Motor neuron (in vitro differentiated cells): ENCODE measurements around the gene POLR3GL. TPM values are rescaled to one million over a fixed set of nuclear protein-coding genes. Genes with fewer than 3 reads are reported as not detected.
A peak's percentile ranks its signal among the peaks of the same experiment; 100 is the strongest.
"Not testable (repeated sequence)": the region's sequence is repeated elsewhere in the genome, so short reads cannot be mapped to it uniquely, and the experiment has no call there.

Experiments
- ATAC-seq, 8 experiments: fragments of 200-7000 bp; cut with Tn5 transposase; replicated peaks in 6 of 8; 2 replicates each; pipeline ENCODE4 v1.8.0; 2021; ENCODE audit warnings: mild to moderate bottlenecking in 8 of 8, moderate library complexity in 8 of 8
- H3K27ac ChIP-seq, 2 donors: fragments of 250-450 bp; sonication (Bioruptor Pico); 2 replicates each; pipeline ENCODE4 v1.9.0; 2021; ENCODE audit warnings: antibody characterized with exemption in 2 of 2, mild to moderate bottlenecking in 2 of 2, moderate library complexity in 1 of 2
- H3K4me1 ChIP-seq, 2 donors: fragments of 250-450 bp; sonication (Bioruptor Pico); replicated peaks in 1 of 2; 2 replicates each; pipeline ENCODE4 v1.6.1; 2021; ENCODE audit warnings: antibody characterized with exemption in 2 of 2, mild to moderate bottlenecking in 2 of 2, moderate library complexity in 1 of 2
- H3K4me3 ChIP-seq, 5 donors: fragments of 250-450 bp; sonication (Bioruptor Pico); 2 replicates each; pipeline ENCODE4 v1.9.0; 2021; ENCODE audit warnings: antibody characterized with exemption in 5 of 5, mild to moderate bottlenecking in 5 of 5, moderate library complexity in 4 of 5
- WGBS, 10 experiments: fragments of 450-650 bp; shearing (Covaris generic); methylation state at CpG; one replicate each; pipeline ENCODE4 v1.0.0; 2022; 5-methylcytosine and 5-hydroxymethylcytosine counted together
- in situ Hi-C, 9 experiments: fragments of 400-800 bp; cut with MboI; loops; one replicate each; pipeline ENCODE4 v1.15.0; 2021; ENCODE audit warnings: low sequenced_read_pairs in 9 of 9, low pct_unique_long_range_greater_than_20kb in 2 of 9; ENCODE audit not compliant: unreplicated experiment in 9 of 9
- total RNA-seq, 8 experiments: library from RNA; unstranded; fragments of 300-600 nt; gene quantifications; 2 replicates each; pipeline versions ENCODE4 v1.2.3 to v1.2.4, GENCODE V29; 2022

Gene POLR3GL
- total RNA-seq, 8 experiments from 2014 or later, result 12.5 to 55.4 (median 38.4) TPM

GRCh38 chr1:146021050-146021445 is 56.6 kb downstream of the POLR3GL start:
- ATAC-seq, result peak in 1 of 8 experiments; percentile 19
- Histone ChIP-seq H3K4me1 (no peaks in the 10 kb centered on the region), H3K4me3 (no peak overlapping the region), H3K27ac (no peak overlapping the region)
- in situ Hi-C loops, result loop anchor here in 1 of 9 experiments (25.0 kb wide), 1 partner anchor 109 kb away; the partner anchor contains the start of genes ITGA10 and PEX11B
- 20 to 85% (median 67%) methylated on average over 1 of the region's 1 CpG; no CpG with 5 or more reads in 1 of the 10 experiments for WGBS, 10 experiments

DNA sequence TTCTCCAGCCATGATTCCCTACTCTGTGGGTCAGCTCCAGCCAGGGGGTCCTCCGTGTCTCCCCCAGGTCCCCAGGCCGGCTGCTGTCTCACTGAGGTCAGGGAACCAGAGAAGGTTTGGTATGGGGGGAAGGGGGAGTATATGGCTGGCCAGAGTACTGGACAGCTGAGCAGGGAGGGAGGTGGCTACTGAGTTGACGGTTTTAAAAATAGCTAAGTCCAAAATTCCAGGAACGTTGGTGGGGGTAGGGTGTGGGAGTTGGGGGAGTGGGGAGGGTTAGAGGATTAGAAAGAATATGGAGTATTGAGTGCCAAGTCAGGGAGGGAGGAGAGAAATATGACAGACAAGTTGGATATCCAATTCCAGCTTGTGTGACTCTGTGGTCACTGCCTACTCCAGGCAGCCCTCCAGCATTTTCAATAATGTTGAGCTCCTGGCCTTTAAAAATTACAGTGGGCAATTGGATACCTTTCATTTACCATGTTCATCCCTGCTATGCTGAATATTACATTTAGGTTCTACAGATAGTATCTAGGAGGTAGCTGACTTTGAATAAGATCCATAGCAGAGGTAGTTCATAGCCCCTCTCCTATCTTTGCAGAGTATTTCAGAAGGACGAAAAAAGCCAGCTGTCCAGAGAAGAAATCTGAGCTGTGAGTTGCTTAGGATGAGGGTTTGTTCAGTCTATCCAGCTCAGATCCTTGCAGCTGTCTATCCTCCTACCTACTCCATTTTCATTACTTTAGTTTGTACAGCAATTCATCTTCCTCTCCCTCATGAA is 57.3 kb downstream of the POLR3GL start, which contains the start of gene HJV:
Gene HJV, minus strand, starts transcription at position 114 of the 781 bp plus-strand sequence. CDS start 1,504 bp downstream, outside the sequence.
- in situ Hi-C loops, result loop anchor here in 1 of 9 experiments (25.0 kb wide), 1 partner anchor 110 kb away; the partner anchor contains the start of genes ITGA10 and PEX11B
- no peak within 1 kb of the TSS for H3K27ac ChIP-seq
- peak in 1 of 8 experiments; percentile 45 for ATAC-seq
- H3K4me3 ChIP-seq, result no peak within 1 kb of the TSS
- 49 to 100% (median 73%) methylated on average over 1 to 3 of the region's 5 CpGs; no CpG with 5 or more reads in 1 of the 10 experiments for WGBS, 10 experiments
- no peaks in the 10 kb centered on the region for H3K4me1 ChIP-seq

DNA sequence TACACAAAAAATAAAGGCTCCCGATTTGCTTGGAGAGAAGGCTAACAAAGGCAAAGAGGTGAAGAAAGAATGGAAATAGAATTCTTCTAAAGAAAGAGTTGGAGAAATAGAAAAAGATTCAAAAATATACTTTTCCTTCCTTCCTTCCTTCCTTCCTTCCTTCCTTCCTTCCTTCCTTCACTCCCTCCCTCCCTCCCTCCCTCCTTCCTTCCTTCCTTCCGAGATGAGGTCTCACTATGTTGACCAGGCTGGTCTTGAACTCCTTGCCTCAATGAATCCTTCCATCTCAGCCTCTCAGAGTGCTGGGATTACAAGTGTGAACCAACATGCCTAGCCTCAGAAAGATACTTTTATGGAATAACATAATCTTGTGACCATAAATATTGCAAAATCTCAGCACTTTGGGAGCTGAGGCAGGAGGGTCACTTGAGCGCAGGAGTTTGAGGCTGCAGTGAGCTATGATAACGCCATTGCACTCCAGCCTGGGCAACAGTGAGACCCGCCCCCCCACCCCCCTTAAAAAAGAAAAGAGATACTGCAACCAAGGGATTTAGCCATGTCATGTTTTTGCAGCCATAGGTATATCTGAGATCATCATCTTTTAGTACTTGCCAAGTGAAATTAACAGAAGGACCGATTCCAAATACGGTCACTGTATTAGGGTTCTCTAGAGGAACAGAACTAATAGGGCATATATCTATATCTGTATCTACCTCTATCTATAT is 58.1 kb downstream of the POLR3GL start:
- 58 to 100% (median 78%) methylated on average over 1 to 7 of the region's 7 CpGs; no CpG with 5 or more reads in 1 of the 10 experiments for WGBS, 10 experiments
- in situ Hi-C loops, result loop anchor here in 1 of 9 experiments (25.0 kb wide), 1 partner anchor 110 kb away; the partner anchor contains the start of genes ITGA10 and PEX11B
- ATAC-seq, result no peak
- no peak overlapping the region for H3K27ac ChIP-seq
- H3K4me3 ChIP-seq, result no peak overlapping the region
- H3K4me1 ChIP-seq, result no peaks in the 10 kb centered on the region

DNA sequence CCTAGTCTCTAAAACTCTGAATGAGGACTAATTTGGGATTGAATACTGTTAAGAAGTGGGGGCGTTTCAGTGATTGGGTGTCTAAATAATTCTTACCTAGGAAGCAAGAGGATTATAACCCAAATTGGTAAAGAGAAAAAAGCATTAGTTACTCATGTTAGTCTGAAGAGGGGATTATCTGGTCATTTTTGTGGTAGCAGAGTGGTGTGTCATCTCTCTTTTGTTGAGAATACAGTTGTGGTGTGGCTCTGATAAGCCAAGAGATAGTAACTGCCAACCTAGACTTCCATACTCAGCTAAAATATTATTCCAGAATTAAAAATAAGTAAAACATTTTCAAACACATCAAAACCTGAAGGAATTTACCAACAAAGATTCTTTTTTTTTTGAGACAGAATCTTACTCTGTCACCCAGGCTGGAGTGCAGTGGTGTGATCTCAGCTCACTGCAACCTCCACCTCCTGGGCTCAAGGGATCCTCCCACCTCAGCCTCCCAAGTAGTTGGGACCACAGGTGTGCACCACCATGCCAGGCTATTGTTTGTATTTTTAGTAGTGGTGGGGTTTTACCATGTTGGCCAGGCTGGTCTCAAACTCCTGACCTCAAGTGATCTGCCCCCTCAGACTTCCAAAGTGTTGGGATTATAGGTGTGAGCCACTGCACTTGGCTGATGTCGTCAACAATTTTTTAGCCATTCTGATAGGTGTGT is 61.5 kb downstream of the POLR3GL start:
- in situ Hi-C loops, H3K4me1 ChIP-seq, H3K4me3 ChIP-seq, H3K27ac ChIP-seq, ATAC-seq: not testable (repeated sequence)
- WGBS, 10 experiments, result 50 to 100% (median 71%) methylated on average over 1 to 2 of the region's 2 CpGs; no CpG with 5 or more reads in 2 of the 10 experiments

GRCh38 chr1:146026650-146027049 is 62.2 kb downstream of the POLR3GL start:
- H3K4me1 ChIP-seq, H3K27ac ChIP-seq, H3K4me3 ChIP-seq, ATAC-seq, in situ Hi-C loops: not testable (repeated sequence)
- WGBS, 10 experiments, result 25 to 100% (median 78%) methylated on average over 1 of the region's 1 CpG; no CpG with 5 or more reads in 3 of the 10 experiments

Other genes starting within 250 kb of the POLR3GL start
- 1 to 10 TPM in 7 of 8 experiments, under 1 TPM in 1; 0.71 to 3.6 (median 2.3) TPM for gene CD160, start 245.2 kb upstream of the POLR3GL start, total RNA-seq
- gene RNF115, start 140.6 kb upstream of the POLR3GL start, total RNA-seq, result 10 to 100 TPM in 7 of 8 experiments, 1 to 10 TPM in 1; 7.2 to 18.7 (median 16.3) TPM
- gene POLR3C, start 140.5 kb upstream of the POLR3GL start, total RNA-seq, result 10 to 100 TPM; 26.7 to 54.6 (median 32.0) TPM
- gene NUDT17, start 119.1 kb upstream of the POLR3GL start, total RNA-seq, result 1 to 10 TPM; 1.6 to 7.2 (median 3.1) TPM
- 10 to 100 TPM in 7 of 8 experiments, 1 to 10 TPM in 1; 8.2 to 24.9 (median 18.9) TPM for gene PIAS3, start 105.6 kb upstream of the POLR3GL start, total RNA-seq
- 1 to 10 TPM in 1 of 8 experiments, under 1 TPM in 5, not detected in 2; 0.15 to 1.4 (median 0.32) TPM for gene ANKRD35, start 78.8 kb upstream of the POLR3GL start, total RNA-seq
- 1 to 10 TPM in 3 of 8 experiments, under 1 TPM in 5; 0.27 to 5.7 (median 0.84) TPM for gene ITGA10, start 54.6 kb upstream of the POLR3GL start, total RNA-seq
- 10 to 100 TPM; 16.6 to 31.0 (median 23.8) TPM for gene PEX11B, start 46.0 kb upstream of the POLR3GL start, total RNA-seq
- gene RBM8A, start 37.2 kb upstream of the POLR3GL start, total RNA-seq, result 100 to 1,000 TPM in 7 of 8 experiments, 10 to 100 TPM in 1; 95.3 to 325 (median 176) TPM
- 10 to 100 TPM; 15.9 to 34.4 (median 23.2) TPM for gene LIX1L, start 6.7 kb upstream of the POLR3GL start, total RNA-seq
- 1 to 10 TPM; 1.1 to 3.8 (median 1.8) TPM for gene ANKRD34A, start 115 bp upstream of the POLR3GL start, total RNA-seq
- 1,000 to 10,000 TPM in 2 of 8 experiments, 100 to 1,000 TPM in 5, 10 to 100 TPM in 1; 43.6 to 1,017 (median 442) TPM for gene TXNIP, start 31.9 kb downstream of the POLR3GL start, total RNA-seq
- gene HJV, start 57.0 kb downstream of the POLR3GL start, total RNA-seq, result under 1 TPM in 5 of 8 experiments, not detected in 3; 0.11 to 0.40 (median 0.32) TPM
- gene NBPF10, start 180.1 kb downstream of the POLR3GL start, total RNA-seq, result 1 to 10 TPM in 4 of 8 experiments, under 1 TPM in 4; 0.43 to 2.2 (median 0.97) TPM